Kidney capillary endothelial cell (primary cell): ENCODE results near the gene SRGAP2B.
"Not testable (repeated sequence)": the region's sequence is repeated elsewhere in the genome, so short reads cannot be mapped to it uniquely, and the experiment has no call there.

Experiments used
- DNase-seq: peaks from one replicate; pipeline ENCODE4 v3.0.0-alpha.2; 2018; ENCODE audit warnings: low spot score

The SRGAP2B gene

DNA sequence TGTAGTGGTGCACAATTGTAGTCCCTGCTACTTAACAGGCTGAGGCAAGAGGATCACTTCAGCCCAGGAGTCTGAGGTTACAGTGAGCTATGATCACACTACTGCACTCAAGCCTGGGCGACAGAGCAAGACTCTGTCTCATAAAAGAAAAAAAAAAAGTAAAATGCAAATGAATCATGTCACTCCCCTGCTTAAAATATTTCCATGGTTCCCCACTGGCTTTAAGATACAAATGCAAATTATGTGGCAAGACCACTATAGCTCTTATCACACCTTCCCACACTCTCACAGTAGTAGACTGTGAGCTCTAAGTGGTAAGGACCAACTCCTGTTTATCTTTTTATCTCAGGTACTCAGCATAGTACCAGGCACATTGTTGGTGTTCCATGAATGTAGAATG lies 53.6 kb downstream of the SRGAP2B start:
- DNase-seq: not testable (repeated sequence)

DNA sequence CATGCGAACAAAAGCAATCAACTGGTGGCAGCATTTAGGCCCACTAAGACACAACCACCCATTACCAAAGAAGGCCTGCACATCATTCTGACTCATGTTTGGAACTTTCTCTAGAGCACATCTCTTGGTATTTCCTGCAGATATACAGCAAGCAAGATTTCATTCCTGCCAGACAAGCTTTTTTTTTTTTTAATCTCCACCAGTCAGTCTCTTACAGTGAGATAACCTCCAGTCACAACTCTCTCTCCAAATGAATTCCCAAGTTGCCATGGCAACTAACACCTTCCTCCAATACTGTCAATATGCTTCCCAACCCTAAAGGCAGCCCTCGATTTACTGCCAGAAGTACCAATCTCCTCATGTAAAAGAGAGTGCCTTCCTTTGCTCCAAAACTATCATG lies 59.1 kb downstream of the SRGAP2B start:
- not testable (repeated sequence) for DNase-seq

DNA sequence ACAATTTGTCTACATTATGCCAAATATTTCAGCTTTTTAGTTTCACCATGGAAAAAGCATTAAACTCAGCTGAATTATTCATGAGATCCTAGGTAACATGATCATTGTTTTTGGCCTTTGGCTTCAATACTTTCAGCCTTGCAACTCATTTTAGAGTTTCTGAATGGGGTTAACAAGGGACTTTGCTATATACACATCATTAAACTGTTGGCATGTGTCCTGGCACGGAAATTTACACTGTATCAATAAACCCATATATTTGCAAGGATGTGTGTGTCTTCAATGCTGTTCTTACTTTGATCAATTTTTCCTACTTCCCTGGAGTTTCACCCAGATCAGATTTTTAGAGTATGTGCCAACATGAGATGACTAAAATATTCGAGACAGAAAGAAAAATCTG lies 61.6 kb downstream of the SRGAP2B start:
- not testable (repeated sequence) for DNase-seq

DNA sequence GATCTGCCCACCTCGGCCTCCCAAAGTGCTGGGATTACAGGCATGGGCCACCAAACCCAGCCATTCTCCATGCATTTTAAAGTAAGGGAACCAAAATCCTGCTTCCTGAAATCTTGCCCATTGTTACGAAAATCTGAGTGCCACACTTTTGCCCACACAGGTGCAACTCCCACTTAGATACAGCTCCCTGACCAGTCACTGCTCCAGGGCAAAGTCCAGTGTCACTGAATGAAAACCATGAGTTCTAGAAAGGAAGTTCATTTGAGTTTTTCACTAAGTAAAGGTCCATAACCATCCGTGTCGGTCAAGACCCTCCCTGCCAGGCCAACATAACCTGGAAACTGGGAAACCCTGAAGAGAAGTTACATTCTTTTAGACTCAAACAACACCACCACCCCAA lies 67.9 kb downstream of the SRGAP2B start:
- not testable (repeated sequence) for DNase-seq

DNA sequence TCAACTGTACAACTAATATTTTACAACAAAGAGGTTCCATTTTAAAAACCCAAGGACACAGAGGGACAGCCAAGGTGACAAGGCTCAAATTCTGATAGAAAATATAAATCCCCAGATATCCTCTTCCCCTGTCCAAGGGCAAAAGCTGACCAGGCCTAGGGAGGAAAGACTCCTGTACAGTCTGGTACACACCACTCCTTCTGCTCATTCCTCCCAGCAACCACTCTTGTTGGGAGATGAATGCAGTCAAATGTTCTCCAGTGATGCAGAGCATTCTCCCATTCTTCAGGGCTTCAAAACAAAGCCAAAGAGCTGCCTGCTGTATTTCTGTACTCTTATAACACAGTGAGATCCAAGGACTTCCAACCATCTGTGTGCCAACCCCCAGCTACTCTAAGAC lies 69.8 kb downstream of the SRGAP2B start:
- not testable (repeated sequence) for DNase-seq

DNA sequence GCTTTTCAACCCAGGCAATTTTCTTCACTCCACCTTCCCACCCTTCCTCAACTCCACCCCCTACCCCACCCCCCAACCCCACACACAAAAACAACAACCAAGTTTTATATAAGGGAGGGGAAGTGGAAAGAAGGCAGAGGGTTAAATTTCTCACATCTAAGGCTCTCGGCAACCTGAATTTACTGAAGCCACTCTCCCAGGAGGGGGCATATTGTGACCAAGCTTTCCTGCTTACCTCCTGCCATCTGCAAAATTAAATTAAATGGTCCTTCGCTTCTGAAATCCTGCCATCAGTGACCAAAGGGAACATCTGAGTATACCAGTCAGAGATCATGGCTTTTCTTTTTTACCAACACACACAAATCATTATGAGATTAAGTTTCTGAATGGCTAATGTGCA lies 72.9 kb downstream of the SRGAP2B start:
- not testable (repeated sequence) for DNase-seq

DNA sequence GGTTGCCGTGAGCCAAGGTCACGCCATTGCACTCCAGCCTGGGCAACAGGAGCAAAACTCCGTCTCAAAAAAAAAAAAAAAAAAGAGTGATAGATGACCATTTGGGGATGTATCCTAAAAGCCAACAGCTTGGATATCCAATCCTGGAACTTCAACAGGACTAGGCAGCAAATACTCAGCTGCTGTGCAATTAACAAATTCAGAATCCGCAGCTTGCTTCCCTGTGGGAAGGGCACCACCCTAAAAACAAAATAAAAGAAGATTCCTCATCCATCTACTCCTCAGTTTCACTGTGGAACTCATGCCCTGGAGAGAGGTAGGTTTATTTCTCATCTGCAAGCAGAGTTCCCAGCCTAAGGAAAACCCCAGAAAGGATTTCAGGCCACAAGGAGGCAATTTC lies 73.4 kb downstream of the SRGAP2B start:
- DNase-seq: not testable (repeated sequence)

DNA sequence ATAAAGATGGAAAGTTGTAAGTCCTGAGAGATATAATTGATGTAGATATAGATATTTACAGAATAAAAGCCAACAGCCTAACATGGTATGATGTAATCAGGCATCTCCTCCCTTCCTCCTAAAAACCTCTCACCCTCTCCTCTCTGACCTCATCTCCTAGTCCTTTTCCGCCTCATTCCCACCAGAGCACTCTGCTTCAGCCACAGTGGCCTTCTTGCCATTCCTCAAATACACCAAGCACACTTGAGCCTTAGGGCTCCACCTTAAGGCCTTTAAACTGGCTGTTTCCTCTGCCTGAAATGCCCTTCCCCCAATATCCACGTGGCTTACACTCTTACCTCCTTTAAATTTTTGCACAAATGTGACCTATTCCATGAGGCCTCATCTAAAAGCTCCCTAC lies 75.4 kb downstream of the SRGAP2B start:
- DNase-seq: not testable (repeated sequence)

DNA sequence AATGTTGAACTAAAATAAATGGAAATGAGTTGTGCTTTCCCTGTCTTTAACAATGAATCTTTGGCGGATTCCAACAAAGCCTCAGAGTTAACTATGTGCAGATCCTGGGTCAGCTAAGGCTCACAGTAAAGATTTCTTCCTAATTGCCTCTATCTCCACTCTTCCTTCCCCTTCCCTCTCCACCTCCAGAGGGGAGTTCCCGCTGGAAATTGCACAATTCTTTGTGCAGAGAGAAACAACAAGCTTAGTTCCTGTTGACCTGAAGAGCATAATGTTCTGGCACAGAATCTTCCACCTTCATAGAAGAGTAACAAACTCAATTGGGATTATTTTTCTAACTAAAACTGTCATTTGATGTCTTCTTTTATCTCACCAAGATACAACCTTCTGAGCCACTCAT lies 77.4 kb downstream of the SRGAP2B start:
- not testable (repeated sequence) for DNase-seq

DNA sequence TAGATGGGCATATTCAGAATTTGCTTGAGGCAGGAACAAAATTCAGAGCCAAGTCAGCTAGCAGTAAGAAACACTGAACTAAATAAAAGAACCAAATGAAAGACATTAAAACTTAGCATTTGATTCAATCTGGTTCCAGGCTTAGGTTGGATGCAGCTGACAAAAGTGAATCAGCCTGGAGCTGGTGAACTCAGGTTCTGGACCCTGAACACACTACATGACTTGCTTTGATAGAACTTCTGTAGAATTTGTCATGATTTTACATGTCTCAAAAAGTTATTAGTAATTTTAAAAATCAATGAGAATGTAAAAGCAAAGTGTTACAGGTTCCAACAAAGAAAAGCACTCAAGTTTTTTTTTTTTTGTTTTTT lies 78.7 kb downstream of the SRGAP2B start:
- DNase-seq: not testable (repeated sequence)

DNA sequence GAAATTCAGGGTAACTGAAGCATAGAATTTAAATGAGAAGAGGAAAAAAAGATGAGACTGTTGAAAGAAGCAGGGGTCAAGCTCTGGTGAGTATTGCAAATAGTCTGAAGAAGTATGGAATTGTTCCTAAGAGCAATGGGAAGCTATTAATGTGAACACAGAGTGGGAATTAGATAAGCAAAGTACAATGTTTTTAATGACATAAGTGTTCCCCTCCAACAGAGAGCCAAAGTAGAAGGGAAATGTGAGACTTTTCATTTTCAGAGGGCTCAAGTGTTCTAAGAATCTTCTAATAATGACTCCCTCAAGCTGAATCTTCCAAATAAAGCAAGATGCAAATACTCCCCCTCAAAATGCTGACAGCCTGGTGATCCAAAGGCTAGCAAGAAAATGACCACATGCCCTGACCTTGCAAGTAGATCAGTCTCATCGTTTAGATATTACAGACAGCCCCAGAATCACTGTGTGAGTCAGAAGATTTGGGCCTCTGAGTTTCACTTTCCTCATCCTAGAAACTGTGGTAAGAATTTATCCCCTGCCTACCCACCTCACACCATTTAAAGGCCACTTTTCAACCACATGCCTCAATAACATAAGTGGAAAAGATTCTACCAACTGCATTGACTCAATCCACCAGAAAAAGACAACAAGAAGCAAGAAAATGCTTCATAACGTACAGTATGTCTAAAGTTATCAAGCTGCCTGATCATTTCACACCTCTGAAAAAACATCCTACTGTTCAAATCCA lies 79.2 kb downstream of the SRGAP2B start:
- DNase-seq: not testable (repeated sequence)

DNA sequence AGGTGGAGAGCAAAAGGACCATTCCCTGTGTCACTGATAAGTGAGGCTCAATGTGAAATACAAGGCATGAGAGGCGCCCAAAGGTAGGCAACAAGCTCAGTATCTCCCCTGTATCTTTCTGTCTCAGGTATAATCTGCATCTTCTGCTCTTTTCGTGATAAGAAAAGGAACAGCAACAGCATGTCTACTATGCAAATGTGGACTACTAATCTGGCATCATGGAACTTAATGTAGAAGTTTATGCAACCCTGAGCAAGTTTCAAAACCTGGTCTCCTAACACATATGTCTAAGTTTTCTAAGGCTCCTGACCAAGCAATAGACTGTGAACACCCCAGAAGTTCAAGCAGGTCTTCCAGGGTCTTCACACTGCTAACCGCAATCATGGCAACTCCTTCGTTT lies 81.8 kb downstream of the SRGAP2B start:
- not testable (repeated sequence) for DNase-seq

DNA sequence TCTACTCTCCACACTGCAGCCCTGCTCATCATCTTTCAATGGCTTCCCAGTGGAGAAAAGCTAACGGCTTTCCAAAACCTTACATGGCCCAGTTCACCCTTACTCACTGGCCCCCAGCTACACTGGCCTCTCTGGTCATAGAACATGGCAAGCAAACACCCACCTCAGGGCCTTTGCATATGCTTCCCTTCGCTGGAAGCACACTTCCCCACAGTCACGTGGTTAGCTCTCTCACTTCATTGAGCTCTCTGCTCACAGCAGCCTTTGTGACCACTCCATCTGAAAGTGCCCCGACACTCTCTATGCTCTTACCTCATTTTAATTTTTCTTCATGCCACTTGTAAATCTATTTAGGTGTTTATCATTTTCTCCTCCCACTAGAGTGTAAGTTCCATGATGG lies 83.3 kb downstream of the SRGAP2B start:
- not testable (repeated sequence) for DNase-seq

DNA sequence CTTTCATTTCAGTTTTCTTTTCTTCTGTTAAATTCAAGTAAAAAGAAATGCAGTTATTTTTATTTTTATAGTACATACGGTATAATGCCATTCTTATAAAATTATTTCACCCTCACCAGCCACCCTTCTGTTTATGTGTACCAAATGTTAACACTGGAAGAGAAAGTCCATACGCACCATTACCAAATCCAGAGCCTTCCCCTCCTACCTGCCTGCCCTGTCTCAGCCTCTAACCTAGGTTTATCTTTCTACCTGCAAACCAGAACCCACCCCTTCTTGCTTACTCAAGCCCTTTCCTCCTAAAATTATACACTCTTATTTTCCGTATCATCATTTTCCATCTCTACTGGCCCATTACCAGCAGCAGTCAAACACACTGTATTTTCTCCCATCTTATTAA lies 84.5 kb downstream of the SRGAP2B start:
- DNase-seq: not testable (repeated sequence)

DNA sequence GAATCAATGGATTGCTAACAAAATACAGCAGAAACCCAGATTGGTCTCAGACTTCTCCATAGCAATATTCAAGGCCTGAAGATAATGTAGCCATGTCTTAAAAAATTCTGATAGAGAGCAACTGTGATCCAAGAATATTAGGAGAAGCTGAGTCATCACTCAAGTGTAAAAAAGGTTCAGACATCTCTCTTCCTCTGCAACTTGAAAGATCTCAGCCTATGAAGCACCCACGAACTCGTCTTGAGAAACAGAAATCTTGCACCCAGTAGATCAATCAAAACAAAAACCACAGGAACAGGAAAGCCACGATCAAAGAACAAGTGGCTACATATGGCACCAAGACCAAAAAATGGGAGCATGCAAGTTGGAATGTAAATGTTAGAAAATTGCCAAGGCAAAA lies 85.2 kb downstream of the SRGAP2B start:
- DNase-seq: not testable (repeated sequence)

DNA sequence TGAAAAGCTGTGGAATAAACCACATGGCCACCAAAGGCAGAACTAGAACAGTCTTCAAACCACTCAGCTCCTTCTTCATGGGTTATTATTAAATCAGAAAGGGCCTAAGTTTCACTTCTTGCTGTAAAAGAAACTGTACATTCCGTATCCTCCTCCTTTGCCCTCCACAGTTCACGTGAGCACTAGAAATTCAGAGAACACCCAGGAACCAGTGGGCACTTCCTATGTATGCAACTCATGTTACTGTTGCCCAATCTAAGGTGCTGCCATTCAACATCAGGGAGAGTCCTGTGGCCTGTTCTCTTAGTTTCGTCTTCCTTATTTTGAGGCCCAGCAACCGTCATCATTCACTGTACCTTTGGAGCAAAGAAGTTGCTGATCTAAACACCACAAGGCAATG lies 86.7 kb downstream of the SRGAP2B start:
- not testable (repeated sequence) for DNase-seq

DNA sequence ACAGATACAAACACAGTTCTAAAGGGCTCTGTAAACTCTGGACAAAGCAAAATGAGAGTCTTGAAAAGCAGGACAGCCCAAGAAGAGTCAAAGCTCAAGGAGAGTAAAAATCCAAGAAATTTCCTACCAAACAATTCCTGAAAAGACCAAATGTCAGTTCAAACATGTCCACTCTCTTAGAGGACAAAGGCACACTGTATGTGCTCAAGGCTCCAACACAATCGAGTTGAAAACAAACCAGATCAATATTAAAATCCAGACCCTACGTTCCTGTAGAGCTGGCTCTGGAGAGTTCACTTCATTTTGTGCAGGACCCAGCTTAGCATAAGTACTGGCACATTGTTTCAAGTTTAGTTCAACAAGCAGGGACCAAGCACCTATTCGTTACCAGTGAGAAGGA lies 90.0 kb downstream of the SRGAP2B start:
- DNase-seq: not testable (repeated sequence)

DNA sequence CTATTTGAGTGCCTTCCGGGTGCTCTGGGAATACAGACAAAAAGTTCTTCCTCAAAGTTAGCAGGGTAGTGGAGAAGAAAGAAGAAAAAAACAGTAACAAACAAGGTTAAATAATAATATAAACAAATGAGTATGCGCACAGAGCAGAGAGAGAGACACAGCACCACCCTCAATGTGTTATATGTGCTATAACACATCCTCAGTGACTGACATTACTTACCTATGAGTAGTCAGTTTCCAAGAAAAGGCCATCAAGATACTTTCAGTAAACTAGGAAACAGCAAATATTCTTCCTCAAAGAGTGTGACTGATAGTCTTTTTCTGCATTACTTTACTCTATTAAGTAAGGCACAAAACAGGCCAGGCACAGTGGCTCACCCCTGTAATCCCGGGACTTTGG lies 93.7 kb downstream of the SRGAP2B start:
- not testable (repeated sequence) for DNase-seq

DNA sequence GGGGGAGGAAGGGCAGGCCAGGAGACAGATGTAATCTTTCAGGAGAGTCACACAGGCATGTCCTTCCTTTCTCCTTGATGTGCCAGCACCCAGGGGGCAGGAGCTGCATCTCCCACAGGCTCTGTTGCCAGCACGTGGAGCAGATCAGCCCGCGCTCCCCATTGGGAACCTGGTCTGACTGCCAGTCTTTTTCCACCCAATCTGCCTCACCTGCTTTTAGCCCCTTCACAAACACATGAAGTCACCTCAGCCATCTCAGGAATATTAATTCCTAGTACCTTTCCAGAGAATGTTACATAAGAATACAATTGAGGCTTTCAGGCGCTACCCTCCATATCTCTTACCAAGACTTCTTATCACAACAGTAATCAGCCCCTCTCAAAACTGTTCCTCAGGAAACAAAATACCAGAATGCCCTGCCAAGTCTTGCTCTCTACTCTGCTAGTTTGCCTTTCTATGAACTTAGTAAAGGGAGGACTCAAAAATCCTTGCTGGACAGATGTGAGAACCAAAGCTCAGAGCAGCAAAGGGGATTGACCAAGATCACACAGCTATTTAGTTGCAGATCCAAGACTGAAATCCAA lies 94.3 kb downstream of the SRGAP2B start:
- not testable (repeated sequence) for DNase-seq

DNA sequence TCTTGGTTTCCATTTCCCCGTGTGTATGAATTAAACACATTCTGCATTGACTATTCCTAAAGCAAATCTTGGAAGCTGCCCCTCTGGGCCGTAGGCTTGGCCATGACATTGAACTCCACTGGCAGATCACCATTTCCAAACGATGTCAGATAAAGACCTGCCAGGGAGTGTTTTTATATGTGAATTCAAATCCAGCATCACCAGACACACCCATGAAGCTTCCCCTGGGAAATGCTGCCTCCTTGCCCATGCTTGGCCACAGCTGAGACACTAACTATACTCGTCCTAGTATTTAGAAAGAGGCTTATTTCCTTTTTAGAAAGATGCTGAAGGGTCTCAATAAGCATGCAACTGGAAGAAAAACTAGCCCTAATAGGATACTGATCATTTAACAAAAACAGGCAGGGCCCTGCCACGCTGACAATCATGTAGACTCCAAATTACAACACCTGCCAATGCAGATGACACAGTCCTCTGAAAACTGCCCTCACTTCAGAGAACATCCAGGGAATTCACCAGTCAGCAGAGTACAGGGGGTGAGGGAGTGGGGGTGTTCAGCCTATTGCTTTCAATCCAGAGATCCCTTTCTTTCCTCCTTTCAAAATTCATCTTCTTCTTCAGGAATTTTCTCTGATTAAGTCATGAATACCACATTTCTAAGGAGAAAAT lies 94.9 kb downstream of the SRGAP2B start:
- not testable (repeated sequence) for DNase-seq

DNA sequence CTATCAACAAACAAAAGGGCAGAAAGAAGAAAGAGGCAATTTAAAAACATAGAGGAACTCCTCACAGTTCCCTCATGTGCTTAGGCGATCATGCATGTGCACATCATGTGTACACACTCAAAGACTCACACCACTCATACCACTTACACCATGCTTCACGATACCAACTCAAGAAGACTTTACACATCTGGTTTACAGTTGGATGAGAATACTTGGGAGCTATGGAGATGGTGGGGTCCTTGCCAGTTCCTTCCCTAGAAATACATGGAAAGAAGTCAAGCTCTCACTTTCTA lies 96.2 kb downstream of the SRGAP2B start:
- not testable (repeated sequence) for DNase-seq

DNA sequence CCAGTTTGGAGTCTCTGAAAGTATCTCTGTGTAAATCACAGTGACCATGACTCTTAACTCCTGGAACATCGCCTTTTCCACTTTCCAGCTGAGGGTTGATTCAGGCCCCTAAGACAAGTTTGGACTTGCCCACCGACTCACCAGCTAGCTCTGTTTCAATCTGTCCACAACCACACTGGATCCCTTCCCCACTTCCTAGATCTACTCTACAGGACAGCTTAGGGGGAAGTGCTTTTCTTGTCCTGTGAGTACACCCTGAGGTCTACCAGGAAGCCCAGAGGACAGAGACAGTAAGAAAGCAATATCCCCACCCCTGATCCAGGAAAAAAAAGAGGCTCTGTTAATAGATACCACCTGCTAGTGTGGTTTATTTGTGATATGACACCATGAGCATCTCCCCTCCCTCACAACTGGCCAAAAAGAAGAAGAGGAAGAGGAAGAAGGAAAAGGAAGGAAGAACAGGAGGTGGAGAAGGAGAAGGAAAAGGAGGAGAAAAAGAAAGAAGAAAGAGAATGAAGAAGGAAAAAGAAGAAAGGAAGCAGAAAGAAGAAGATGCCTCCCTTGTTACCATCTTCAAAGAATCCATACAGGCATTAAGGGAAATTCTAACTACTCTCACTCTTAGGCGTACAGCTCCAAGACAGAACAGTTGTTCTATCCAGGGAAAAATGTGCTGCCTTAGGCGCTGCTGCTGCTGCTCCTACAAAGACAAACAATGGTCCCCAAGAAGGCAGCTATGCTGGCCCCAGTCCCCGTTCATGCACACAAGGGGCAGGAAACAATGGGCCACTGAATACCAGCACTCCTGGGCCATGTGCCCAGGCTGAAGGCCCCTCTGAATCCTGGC lies 96.8 kb downstream of the SRGAP2B start:
- DNase-seq: not testable (repeated sequence)
